Measurements from ENCODE around the gene TINAG.

TINAG gene

DNA sequence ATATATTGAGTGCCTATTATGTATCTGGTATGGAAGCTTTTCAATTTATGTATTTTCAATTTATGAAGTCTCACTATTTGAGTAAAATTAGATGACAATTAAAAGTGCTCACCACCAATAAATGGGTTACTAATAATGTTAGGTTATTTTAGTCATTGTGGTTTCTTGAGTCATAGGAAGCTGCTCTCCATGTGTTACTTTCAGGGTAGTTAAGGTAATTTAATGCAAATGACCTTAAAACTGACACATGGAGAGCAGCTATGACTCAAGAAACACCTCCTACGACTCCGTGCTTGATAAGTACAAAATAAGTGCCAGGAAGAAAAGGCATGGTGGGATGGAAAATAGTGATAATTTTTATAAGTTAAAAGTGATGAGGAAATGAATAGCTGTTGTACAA lies 16.5 kb upstream of the TINAG start:
- no peak for DNase-seq
- TF ChIP-seq, protein P1, sequence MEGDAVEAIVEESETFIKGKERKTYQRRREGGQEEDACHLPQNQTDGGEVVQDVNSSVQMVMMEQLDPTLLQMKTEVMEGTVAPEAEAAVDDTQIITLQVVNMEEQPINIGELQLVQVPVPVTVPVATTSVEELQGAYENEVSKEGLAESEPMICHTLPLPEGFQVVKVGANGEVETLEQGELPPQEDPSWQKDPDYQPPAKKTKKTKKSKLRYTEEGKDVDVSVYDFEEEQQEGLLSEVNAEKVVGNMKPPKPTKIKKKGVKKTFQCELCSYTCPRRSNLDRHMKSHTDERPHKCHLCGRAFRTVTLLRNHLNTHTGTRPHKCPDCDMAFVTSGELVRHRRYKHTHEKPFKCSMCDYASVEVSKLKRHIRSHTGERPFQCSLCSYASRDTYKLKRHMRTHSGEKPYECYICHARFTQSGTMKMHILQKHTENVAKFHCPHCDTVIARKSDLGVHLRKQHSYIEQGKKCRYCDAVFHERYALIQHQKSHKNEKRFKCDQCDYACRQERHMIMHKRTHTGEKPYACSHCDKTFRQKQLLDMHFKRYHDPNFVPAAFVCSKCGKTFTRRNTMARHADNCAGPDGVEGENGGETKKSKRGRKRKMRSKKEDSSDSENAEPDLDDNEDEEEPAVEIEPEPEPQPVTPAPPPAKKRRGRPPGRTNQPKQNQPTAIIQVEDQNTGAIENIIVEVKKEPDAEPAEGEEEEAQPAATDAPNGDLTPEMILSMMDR (IDR thresholded peaks at IDR 0.05) = no peak
- no peaks in the 10 kb centered on the region for H3K9me3 Mint-ChIP-seq
- no peaks in the 10 kb centered on the region for H3K4me1 Mint-ChIP-seq
- no peaks in the 10 kb centered on the region for H3K36me3 Mint-ChIP-seq (ENCODE audit: low read depth)
- H3K4me3 Mint-ChIP-seq = no peak overlapping the region
- peaks cover 3% of the 10 kb centered on the region for H3K27me3 Mint-ChIP-seq (ENCODE audit: low read depth, poor library complexity)
- no peak overlapping the region for H3K27ac Mint-ChIP-seq

GRCh38 chr6:54294965-54295532 lies 13.2 kb upstream of the TINAG start:
- Mint-ChIP-seq H3K4me1 (no peaks in the 10 kb centered on the region), H3K9me3 (no peaks in the 10 kb centered on the region)

GRCh38 chr6:54299542-54300269 lies 8.5 kb upstream of the TINAG start:
- Mint-ChIP-seq H3K4me3 (no peak overlapping the region), H3K27me3 (ENCODE audit: low read depth, poor library complexity) (no peaks in the 10 kb centered on the region), H3K9me3 (no peaks in the 10 kb centered on the region), H3K4me1 (no peaks in the 10 kb centered on the region), H3K27ac (no peak overlapping the region), H3K36me3 (ENCODE audit: low read depth) (no peaks in the 10 kb centered on the region)
- TF ChIP-seq, protein P1 (IDR thresholded peaks at IDR 0.05) = no peak
- no peak for DNase-seq

More at GRCh38 chr6:54294965-54295532, 13.2 kb upstream of the TINAG start:
- TF ChIP-seq, protein P1 (IDR thresholded peaks at IDR 0.05) = no peak
- no peaks in the 10 kb centered on the region for H3K27me3 Mint-ChIP-seq (ENCODE audit: low read depth, poor library complexity)
- DNase-seq = no peak
- H3K36me3 Mint-ChIP-seq (ENCODE audit: low read depth) = no peaks in the 10 kb centered on the region
- no peak overlapping the region for H3K27ac Mint-ChIP-seq
- no peak overlapping the region for H3K4me3 Mint-ChIP-seq

DNA sequence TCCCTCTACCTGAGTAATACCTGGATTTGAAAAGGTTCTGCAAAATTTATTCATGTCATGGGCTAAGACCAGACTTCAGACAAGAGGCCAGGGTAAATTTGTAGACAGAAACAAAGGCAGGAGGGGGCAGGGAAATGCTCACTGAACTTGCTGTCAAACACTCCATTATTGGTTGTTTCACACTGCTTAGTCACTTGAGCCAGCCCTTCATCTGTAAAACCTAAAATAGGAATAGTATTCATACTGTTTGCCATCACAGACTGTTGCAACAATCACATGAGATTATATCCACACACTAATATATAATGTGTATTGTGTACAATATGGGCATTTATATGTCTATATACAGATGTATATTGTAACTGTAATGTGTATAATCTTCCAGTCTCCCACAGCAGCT lies 6.5 kb upstream of the TINAG start:
- no peaks in the 10 kb centered on the region for H3K9me3 Mint-ChIP-seq
- TF ChIP-seq, protein P1 (IDR thresholded peaks at IDR 0.05) = no peak
- H3K27ac Mint-ChIP-seq = no peak overlapping the region
- H3K4me3 Mint-ChIP-seq = no peak overlapping the region
- DNase-seq = no peak
- H3K4me1 Mint-ChIP-seq = no peaks in the 10 kb centered on the region
- H3K27me3 Mint-ChIP-seq (ENCODE audit: low read depth, poor library complexity) = no peaks in the 10 kb centered on the region
- no peaks in the 10 kb centered on the region for H3K36me3 Mint-ChIP-seq (ENCODE audit: low read depth)

DNA sequence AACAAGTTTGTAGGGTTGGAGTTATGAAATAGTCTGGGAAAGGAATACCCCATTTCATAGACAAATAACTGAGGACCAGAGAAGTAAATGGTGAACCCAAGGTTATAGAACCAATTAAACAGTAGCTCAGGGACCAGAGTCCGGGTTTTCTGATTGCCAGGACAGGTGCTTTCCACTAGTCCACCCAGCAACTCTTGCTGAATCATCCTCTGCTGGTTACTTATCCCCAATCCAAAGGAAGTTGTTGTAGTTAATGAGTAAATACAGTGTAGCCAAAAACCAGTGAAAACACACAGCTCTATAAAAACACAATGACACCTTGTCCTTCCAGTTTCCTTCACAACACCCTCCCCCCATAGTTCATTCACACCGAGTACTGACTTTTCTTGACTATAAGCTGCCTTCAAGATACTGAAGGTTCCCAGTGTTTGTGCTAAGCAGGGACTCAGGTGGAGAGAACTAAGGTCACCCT lies 766 bp upstream of the TINAG start:
- Mint-ChIP-seq H3K9me3 (no peaks in the 10 kb centered on the region), H3K36me3 (ENCODE audit: low read depth) (no peaks in the 10 kb centered on the region), H3K4me1 (no peaks in the 10 kb centered on the region), H3K4me3 (no peak overlapping the region), H3K27ac (no peak overlapping the region), H3K27me3 (ENCODE audit: low read depth, poor library complexity) (peaks cover 6% of the 10 kb centered on the region)
- TF ChIP-seq, protein P1 (IDR thresholded peaks at IDR 0.05) = no peak
- DNase-seq = no peak

- Mint-ChIP-seq H3K36me3 (ENCODE audit: low read depth) (no peaks in the 10 kb centered on the region), H3K9me3 (no peaks in the 10 kb centered on the region), H3K27me3 (ENCODE audit: low read depth, poor library complexity) (peaks cover 6% of the 10 kb centered on the region), H3K4me1 (no peaks in the 10 kb centered on the region), H3K4me3 (no peak overlapping the region), H3K27ac (no peak overlapping the region)
- TF ChIP-seq, protein P1 (IDR thresholded peaks at IDR 0.05) = no peak
- no peak for DNase-seq
Measured at GRCh38 chr6:54308986-54309315, 710 bp downstream of the TINAG start.
